GM12872 (cell line): ENCODE measurements around the gene MYADML2.

ENCODE experiments used
- CTCF ChIP-seq: IDR thresholded peaks from 3 replicates; pipeline ENCODE4 v1.5.1; 2011; ENCODE audit warnings: low read depth, mild to moderate bottlenecking, low read length, moderate library complexity; ENCODE audit not compliant: insufficient read depth

MYADML2 gene

GRCh38 chr17:81940538-81941483 lies 6.2 kb downstream of the MYADML2 start:
- TF ChIP-seq CTCF = no peak

GRCh38 chr17:81939881-81940385 lies 7.1 kb downstream of the MYADML2 start:
- no peak for TF ChIP-seq CTCF

- no peak for TF ChIP-seq CTCF
Measured at GRCh38 chr17:81939218-81939617, 7.8 kb downstream of the MYADML2 start.

- no peak for TF ChIP-seq CTCF
Measured at GRCh38 chr17:81935709-81936084, 11.3 kb downstream of the MYADML2 start.

GRCh38 chr17:81934850-81935708 lies 12.0 kb downstream of the MYADML2 start:
- no peak for TF ChIP-seq CTCF

- no peak for TF ChIP-seq CTCF
Measured at GRCh38 chr17:81934098-81934757, 12.8 kb downstream of the MYADML2 start.
